Endometrial microvascular endothelial cells (primary cell): ENCODE results near the gene NTN1. TPM values are rescaled to one million over a fixed set of nuclear protein-coding genes. Genes with fewer than 3 reads are reported as not detected.

Experiments used
- in situ Hi-C: cut with HindIII; loops from 2 replicates; pipeline ENCODE4 v1.10.0; 2017; ENCODE audit warnings: low sequenced_read_pairs, low pct_unique_long_range_greater_than_20kb; ENCODE audit errors: inconsistent ontology term
- total RNA-seq: library from RNA; depleted of rRNA; stranded (reverse); fragments of >200 nt; gene quantifications from one replicate; pipeline ENCODE4 v1.2.3, GENCODE V29; 2015; ENCODE audit errors: inconsistent ontology term

Gene NTN1
- total RNA-seq, 1 donor from 2014 or later, result not detected

- in situ Hi-C loops, result no loop called here
Observed at GRCh38 chr17:9004132-9004960, 17.0 kb upstream of the NTN1 start.

DNA sequence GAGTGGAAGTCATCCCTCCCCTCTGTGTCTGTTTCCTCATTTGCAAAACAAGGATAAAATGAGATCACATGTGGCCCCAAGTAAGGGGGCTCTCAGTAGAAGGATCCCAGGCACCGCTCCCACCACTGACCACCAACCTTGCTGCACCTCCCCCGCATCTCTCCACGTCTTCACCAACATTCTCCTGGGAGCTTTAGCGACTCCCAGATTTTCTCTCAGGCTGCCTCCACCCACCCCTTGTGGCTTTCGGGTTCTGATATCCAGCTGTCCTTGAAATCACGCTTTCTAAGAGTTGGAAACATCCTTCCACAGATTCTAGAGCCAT is 16.4 kb upstream of the NTN1 start:
- in situ Hi-C loops, result no loop called here

DNA sequence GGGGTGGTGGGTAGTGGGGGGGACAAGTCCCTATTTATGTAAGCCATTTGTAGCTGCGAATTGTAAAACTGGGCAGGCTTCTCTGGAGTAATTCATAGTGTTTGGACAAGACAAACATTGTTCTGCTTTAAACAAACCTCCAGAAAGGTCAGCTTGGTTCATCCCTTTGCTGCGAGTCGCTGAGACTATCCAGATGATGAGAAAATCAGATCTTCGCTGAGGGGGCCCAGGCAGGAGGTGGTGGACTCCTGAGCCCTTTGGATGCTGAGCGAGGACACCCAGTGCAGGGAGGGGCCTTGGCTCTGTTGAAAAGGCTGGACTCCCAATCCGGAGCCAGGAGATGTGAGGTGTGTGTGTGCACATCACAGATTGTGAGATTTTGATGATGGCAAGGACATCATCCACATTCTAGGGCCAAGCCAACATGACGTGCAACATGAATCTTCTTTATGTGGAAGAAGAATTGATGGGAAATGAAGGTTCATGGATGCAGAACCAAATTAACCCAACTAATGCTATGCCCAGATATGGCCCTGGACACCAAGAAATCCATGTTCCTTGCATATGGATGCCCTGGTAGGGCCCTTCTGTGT is 15.0 kb upstream of the NTN1 start:
- in situ Hi-C loops, result no loop called here

DNA sequence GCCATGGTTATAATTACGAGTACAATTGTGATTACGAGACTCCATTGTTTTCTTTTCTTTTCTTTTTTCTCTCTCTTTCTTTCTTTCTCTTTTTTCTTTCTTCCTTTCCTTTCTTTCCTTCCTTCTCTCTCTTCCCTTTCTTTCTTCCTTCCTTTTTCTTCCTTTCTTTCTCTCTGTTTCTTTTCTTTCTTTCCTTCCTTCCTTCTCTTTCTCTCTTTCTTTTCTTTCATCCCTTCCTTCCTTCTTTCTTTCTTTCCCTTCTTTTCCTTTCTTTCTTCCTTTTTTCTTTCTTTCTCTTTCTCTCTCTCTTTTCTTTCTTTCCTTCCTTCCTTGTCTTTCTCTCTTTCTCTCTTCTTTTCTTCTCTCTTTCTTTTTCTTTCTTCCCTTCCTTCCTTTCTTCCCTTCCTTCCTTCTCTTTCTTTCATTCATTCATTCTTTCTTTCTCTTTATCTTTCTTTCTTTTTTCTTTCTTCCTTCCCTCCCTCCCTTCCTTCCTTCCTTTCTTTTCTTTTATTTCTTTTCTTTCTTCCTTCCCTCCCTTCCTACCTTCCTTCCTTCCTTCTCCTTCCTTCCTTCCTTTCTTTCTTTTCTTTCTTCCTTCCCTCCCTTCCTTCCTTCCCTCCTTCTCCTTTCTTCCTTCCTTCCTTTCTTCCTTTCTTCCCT is 14.1 kb upstream of the NTN1 start:
- in situ Hi-C loops, result no loop called here

DNA sequence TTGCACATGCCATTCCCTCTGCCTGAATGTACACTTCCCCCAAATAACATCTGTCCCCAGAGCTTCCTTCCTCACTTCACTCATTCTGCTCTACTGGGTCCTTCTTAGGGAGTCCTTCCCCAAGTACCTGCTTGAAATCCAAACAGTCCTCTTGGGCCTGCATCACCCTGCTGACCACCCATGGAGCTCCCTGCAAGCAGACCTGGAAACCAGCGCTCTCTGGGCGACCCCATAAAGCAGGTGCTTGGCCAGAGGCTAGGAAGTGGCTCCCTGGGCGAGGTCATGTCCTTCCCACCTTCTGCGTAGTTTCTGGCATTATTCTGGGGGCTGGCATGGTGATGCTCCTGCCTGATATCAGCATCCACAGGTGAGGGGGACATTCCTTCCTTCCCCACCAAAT is 12.2 kb upstream of the NTN1 start:
- in situ Hi-C loops, result no loop called here

- in situ Hi-C loops, result no loop called here
Observed at GRCh38 chr17:9009737-9010136, 11.6 kb upstream of the NTN1 start.

DNA sequence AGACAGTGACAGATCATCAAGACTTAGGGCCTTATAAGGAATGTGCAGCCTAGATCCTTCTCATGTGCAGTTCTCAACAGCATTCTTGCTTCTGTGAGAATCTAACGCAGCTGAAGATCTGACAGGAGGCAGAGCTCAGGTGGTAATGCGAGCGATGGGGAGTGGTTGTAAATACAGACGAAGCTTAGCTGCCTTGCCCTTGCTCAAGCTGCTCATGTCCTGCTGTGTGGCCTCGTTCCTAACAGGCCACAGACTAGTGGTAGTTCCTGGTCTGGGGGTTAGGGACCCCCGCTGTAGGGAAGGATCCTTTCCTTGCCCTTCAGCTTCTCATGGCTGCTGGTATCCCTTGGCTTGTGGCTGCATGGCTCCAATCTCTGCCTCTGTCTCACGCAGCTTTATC is 10.3 kb upstream of the NTN1 start:
- in situ Hi-C loops, result no loop called here

GRCh38 chr17:9016941-9017552 is 4.3 kb upstream of the NTN1 start:
- in situ Hi-C loops, result no loop called here

DNA sequence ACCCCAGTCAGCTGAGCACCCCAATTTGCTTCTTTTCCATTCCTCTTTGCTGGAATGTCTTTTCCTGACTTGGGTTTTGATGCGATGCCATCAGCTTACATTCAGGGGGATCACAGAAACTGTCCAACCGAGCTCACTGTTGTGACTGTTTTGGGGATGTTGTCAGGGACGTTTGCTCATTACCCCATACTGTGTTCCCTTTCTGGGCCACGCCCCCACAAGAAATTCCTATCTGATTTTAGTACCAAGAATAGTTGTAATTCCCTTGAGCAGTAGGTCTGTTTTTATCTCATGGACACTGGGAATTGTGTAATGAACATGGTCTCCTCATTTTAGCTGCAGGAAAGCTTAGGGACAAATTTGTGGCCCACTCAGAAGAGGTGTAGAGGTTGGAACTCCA is 2.6 kb upstream of the NTN1 start:
- in situ Hi-C loops, result no loop called here

DNA sequence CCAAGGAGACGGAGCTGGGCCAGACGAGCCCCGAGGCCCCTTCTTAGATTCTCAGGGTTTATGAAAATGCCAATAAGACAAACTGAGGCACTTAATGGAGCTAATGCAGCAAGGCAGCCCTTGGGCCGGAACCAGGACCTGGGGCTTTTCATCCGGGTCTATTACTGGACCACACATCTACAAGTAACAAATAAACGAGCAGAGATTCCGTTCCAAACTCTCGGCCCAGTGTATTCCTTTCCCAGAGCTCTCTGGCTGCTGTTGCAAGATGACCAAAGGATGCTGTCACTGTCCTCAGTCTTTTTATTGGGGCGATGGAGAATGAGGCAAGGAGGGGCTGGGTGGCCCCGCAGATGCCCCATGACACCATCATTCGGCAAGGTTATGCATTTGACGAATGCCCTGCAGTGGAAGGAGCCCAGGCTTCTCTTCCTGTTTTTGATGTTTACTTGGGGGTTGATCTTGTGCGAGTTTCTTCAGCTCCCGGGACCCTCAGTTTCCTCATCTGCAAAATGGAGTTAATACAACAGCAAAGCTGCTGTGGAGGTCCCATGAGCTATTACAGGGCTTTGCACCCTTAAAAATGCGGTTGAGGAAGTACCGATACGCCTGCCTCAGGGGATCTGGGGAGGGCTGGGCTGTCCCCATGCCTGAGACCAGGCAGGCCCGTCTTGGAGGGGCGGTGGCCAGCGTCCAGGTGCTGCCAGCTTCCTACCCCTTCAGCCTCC is 1.1 kb upstream of the NTN1 start:
- in situ Hi-C loops, result no loop called here

GRCh38 chr17:9020824-9021157 is 519 bp upstream of the NTN1 start:
- in situ Hi-C loops, result no loop called here

GRCh38 chr17:9021992-9022572 is 772 bp downstream of the NTN1 start:
- in situ Hi-C loops, result no loop called here

DNA sequence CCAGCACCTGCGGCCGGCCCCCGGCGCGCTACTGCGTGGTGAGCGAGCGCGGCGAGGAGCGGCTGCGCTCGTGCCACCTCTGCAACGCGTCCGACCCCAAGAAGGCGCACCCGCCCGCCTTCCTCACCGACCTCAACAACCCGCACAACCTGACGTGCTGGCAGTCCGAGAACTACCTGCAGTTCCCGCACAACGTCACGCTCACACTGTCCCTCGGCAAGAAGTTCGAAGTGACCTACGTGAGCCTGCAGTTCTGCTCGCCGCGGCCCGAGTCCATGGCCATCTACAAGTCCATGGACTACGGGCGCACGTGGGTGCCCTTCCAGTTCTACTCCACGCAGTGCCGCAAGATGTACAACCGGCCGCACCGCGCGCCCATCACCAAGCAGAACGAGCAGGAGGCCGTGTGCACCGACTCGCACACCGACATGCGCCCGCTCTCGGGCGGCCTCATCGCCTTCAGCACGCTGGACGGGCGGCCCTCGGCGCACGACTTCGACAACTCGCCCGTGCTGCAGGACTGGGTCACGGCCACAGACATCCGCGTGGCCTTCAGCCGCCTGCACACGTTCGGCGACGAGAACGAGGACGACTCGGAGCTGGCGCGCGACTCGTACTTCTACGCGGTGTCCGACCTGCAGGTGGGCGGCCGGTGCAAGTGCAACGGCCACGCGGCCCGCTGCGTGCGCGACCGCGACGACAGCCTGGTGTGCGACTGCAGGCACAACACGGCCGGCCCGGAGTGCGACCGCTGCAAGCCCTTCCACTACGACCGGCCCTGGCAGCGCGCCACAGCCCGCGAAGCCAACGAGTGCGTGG is 1.5 kb downstream of the NTN1 start:
- in situ Hi-C loops, result no loop called here

GRCh38 chr17:9023392-9024218 is 2.3 kb downstream of the NTN1 start:
- in situ Hi-C loops, result no loop called here

- in situ Hi-C loops, result no loop called here
Observed at GRCh38 chr17:9024497-9024896, 3.2 kb downstream of the NTN1 start.

DNA sequence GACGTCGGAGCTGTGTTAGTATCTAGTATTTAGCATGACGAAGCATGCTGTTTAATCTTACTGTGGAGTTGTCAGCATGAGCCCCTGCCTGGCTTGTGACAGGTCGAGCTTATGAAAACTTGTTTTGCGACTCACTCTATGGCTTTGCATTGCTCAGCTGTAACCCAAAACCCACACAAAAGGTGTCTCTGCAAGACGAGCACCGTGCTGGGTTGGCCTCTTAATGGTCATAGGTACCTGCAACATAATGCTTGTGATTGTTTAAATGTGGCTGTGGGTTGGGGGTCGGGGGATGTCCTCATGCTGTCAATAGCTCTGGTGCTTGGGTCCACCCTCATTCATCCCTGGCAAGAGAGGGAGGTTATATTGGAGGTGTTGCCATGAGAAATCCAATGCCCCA is 5.4 kb downstream of the NTN1 start:
- in situ Hi-C loops, result no loop called here

DNA sequence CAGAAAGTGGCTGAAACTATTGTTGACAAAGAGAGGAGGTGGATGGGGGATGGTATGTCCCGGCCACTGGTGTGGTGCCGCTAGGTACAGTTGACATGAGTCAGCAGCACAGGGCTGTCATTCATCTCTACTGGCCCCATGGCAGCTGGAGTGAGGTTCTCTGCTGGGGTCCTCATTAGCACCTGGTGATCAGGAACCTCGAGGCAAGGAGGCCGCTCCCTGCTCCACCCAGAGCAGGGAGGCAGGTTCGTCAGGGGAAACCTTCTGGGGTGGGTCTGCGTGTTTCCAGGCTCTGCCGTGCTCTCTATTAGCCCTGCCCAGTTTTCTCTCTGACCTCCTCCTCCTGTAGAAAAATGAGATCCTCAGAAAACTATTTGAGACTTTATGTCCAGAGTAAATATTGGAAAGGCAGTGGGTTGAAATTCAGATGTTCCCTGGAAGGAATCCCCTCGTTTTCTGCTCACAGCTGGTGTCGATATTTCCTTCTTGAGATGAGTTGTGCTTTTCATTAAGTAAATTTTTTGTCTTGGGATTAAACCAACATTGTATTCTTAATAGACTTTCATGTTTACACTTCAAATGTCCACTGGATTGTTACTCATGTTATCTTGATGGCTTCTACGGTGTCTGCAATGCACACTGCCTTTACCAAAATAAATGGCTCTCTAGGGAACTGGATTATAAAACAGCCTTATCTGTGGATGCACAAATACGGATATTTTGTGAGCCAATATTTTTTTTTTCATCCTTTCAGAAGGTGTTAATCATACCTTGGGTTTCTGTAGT is 7.1 kb downstream of the NTN1 start:
- in situ Hi-C loops, result no loop called here
